Activated naive CD8-positive, alpha-beta T cell treated with anti-CD3 and anti-CD28 coated beads, Interleukin-2, amount 50 U/mL, for 16 hours (primary cell): ENCODE results near the gene CDH22.

Experiments used
- DNase-seq: peaks from one replicate; pipeline ENCODE4 v3.0.0-alpha.2; 2020; ENCODE audit warnings: low read depth, low spot score

Gene CDH22

DNA sequence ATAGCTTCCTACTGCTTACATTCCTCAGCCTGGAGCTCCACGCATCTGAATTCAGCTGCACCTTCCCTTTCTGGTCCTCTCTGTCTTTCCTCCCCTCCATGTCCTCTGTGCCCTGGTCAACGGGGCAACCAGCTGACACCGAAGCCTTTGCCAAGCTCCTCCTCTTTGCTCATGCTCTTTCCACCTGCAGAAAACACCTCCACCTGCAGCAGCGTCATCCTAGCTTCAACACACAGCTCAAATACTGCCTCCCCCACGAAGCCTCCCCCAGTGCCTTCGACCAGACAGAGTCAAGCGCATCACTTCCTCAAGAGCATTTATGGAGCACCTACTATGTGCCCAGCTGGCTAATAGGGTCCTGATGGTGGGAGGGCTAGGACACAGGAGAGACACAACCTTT, 9.2 kb downstream of the CDH22 start:
- no peak for DNase-seq

- DNase-seq = no peak
Observed at GRCh38 chr20:46298374-46298773, 9.9 kb downstream of the CDH22 start.

DNA sequence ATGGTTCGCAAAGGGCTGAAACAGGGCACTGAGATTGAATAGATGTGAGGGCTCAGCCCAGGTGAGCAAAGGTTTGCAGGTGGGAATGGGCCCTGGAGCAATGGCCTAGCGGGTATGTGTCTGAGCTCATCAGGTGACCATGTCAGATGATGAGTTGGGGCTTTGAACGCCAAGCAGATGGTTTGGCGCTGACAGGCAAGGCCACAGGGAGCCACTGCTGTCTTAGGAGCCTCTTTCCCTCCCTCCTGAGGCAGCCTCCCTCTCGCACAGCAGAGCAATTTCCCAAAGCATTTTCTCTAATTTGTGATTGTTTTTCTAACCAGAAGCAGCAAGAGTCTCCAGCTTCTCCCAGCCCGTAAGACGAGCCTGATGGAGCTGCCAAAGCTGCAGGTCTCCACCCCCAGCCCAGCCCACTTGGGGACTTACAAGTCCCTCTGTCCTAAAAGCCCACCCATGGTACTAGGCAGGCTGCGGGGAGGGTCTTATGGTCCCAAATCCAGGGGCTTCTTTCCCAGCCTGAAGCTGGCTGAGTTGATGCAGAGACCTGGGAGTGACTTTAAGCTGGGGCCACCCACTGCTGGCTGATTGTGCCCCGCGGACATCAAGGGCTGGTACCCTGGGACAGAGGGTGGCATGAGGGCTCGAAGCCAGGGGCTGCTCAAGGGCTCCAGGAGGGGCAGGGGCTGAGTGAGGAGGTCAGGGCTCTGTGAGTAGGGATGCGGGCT, 11.6 kb downstream of the CDH22 start:
- no peak for DNase-seq

DNA sequence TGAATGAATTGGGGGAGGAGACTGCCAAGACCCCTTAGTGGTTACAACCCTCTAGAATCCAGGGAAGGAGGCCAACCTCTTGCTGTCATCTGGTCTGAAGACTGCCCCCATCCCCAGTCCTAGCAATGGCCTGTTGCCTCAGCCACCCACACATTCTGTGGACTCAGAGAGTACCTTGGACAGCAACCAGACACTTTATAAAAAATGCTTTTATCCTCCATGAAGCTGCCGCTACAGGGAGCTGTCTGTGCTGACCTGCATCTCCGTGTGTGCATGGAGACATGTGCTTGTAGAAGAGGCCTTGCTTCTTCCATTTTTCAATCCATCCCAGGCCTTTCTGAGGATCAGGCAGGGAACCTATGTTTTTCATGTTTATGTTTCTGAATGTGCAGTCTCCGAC, 15.2 kb downstream of the CDH22 start:
- DNase-seq = no peak

DNA sequence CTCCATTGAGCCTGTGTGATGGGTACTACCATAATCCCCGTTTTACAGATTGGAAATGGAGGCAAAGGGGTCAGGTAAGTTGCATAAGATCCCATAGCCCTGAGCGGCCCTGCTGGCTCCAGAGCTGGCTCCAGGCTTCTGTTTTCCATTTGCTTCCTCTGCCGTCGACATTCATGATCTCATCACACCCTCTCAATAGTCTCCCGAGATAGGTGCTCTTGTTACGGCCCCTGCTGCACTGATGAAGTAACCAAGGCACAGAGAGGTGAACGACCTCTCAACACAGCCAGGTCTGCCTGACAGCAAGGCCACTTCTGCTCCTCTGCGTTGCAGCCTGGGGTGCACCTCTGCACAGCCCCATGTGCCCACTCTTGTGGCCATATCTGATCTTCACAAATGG, 16.9 kb downstream of the CDH22 start:
- DNase-seq = no peak

GRCh38 chr20:46289432-46289831, 18.9 kb downstream of the CDH22 start:
- DNase-seq = no peak

DNA sequence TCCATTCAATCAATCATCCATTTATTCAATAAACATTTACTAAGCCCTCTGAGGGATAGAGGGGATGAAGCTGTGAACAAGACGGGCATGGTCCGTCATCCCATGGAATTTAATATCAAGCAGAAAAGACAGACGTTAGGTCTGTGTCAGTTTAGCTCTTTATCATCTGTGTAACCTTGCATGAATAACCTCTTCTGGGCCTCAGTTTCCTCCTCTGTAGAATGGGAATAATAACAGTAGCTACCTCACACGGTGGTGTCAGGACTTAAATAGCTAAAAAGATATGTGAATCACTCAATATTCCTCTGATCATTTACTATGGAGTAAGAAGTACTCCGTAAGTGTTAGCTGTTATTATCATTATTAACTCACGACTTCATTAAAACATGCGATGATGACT, 21.3 kb downstream of the CDH22 start:
- DNase-seq = no peak

GRCh38 chr20:46286382-46286781, 21.9 kb downstream of the CDH22 start:
- DNase-seq = no peak

- DNase-seq = no peak
Observed at GRCh38 chr20:46285740-46286139, 22.6 kb downstream of the CDH22 start.

GRCh38 chr20:46285072-46285471, 23.2 kb downstream of the CDH22 start:
- DNase-seq = no peak

GRCh38 chr20:46284040-46284427, 24.3 kb downstream of the CDH22 start:
- no peak for DNase-seq

DNA sequence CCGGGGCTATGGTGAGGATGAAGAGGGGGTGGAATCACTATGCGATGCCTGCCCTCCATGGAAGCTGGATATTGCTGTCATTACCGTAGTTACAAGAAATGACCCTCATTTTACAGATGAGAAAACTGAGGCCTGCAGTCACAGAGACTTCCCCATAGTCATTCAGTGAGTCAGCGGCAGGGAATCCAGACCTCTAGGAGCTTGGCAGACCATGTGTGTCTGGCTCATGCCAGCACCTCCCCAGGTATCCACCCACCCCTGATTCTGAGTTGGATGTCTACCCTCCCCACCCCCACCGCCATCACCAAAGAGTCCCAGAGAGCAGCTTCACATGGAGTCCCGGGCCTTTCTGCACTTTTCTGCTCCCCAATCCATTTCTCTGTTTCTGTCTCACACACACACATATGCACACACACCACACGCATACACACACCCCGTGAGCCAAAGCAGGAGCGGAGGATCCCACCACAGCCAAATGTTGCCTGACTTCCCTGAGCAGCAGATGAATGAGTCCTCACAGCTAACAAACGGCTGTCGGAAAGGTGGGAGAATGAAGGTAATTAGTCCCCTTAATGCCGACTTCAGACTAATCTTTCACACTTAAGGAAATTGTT, 24.8 kb downstream of the CDH22 start:
- no peak for DNase-seq

DNA sequence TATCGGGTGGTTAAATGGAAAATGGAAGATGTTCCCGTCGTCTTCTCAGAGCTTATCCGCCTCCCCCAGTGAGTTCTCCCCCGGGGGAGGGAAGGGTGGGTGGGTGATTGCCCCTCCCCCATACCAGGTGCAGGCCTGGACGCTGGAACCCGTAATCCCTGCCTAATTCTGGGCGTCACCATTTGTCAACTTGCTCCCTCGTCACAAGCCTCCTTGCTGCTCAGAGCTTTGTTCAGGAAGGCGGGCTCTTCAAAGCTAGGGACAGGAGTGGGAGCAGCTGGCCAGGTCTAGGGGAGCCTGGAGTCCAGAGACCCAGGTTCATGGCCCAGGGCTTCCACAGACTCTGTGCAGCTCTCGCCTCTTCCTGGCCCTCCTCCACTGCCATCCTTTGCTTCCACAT, 25.6 kb downstream of the CDH22 start:
- no peak for DNase-seq

GRCh38 chr20:46279103-46279502, 29.2 kb downstream of the CDH22 start:
- no peak for DNase-seq

DNA sequence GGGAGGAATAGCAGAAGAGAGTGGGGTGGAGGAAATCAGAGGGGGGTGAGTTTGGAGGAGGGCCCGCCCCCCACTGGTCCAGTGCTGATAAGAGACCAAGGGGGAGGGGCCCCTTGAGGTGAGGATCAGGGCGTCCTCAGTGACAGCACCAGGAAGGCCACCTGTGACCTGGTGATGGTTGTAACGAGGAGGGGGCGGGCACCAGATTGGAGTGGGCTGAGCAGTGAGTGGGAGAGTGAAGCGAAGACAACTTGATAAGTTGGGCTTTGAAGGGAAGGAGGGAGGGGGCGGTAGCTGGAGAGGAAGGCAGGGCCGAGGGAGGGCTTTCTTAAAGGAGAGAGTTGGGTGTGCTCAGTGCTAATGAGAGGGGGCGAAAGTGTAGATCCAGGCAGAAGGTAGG, 30.7 kb downstream of the CDH22 start:
- DNase-seq = no peak

DNA sequence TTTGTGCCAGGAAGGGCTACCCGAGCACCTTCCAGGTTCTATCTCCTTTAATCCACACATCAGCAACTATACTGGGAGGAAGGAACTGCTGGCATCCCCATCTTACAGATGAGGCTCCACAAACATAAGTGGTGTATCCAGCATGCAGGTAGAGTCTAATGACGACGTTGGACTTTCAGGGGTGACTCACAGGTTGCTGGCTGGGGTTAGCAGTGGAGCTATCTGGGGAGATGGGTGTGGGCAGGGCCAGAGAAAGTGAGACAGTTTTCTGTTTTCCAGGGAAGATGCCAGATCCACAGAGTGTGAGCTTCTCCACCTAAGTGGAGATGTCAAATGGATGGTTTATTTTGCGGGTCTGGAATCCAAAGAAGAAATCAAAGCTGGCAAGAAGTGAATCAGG, 31.8 kb downstream of the CDH22 start:
- no peak for DNase-seq

DNA sequence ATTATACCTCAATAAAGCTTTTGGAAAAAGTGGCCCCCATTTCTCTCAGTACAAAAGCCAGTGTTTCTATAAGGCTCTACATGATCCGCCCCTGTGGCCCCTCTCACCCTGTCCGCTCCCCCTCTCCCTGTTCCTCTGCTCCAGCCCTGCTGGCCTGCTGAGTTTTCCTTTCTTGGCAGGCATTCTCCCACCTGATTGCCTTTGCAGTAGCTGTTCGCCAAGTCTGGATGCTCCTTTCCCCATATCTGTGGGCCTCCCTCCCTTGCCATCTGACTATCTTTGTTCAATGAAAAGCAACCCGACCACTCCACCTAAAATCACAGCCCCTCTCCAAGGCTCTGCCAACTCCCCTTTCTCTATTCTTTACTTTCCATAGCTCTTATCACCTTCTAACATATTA, 33.2 kb downstream of the CDH22 start:
- no peak for DNase-seq

DNA sequence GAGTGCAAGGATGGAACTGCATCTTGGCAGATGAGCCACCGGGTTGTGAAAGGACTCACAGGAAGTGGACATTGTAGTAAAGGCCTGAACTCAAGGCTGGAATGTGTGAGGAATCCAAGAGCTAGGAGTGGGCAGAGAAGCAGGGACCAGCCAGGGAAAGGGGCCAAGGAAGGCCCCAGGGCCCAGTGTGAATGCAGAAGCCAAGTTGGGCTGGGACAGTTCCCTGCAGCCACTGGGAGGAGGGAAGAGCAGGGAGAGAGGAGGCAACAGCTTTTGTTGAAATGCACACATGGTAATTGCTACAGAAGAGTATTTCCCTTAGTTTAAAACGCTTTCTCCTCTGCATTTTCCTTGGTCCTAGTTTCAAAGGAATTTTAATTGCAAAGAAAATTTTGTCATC, 34.6 kb downstream of the CDH22 start:
- no peak for DNase-seq

DNA sequence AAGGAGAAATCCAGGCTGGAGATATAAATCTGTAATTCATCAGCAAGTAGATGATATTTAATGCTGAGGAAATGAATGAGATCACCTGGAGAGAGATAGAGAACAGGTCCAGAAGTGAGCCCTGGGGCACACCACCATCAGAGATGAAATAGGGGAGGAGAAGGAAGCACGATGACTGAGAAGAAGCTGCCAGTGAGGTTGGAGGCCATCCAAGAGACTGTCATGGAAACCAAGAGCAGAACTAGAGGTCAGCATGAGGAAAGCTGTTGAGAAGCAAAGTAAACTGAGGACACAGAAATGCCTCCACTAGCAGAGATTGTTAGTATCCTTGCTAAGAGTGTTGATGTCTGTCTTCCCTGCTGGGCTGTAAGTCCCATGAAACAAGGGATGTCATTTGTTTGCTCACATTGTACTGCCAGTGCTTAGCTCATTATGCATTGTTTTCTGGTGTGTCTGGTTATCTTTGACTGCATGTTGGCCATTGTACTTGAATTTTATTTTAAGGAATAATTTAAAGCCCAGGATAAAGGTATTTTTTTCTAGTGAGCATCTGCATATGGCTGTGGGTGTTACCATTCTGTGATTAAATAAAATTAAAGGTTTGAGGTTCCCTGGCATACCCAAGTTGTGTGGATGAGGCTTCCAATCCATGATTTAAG, 35.8 kb downstream of the CDH22 start:
- no peak for DNase-seq

DNA sequence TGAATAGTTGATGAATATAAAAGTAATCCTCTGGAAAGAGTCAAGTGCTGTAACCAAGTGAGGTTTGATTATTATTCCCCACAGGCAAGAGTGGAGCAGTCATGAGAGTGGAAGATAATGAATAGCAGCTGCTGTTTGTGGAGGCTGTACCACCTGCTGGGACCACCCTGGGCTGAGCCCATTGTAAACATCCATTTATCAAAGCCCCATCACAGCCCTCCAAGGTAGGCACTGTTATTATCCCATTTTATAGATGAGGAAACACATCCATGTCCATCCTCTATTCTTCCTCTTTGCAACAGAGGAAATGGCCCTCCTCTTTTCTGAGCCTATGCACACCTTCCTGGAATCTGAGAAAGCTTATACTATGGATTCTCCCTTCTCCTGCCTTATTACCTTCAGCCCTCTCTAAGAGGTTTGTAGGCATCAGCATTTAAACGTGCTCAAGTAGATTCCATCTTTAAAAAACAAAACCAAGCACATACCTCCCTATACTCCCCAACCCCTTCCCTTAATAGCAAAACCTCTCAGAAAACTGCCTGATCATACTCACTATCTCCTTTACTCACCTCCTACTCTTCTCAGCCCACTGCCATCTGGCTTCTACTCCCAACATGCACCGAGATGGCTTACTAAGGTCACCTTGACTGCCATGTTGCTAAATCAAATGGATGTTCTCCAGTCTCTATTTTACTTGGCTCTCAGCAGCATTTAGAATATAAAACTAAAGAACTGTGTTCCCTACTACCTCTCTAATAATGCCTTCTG, 37.1 kb downstream of the CDH22 start:
- no peak for DNase-seq

GRCh38 chr20:46269372-46269771, 38.9 kb downstream of the CDH22 start:
- DNase-seq = no peak

DNA sequence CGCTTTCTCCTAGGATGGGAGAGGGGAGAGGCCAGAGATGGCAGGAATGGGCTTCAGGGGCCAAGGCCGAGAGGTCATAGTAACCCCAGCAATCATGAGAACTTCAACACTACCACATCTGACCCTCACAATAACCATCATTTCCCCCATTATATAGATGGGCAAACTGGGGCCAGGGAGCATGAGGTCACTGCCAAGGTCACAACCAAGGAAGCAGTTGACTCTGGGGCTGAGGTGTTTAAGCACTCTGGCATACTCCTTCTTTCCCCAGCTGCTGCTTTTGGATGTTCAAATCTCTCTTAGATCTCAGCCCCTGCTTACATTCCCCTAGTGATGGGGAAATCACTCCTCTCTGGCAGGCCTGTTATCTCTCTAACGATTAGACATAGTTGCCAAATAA, 39.6 kb downstream of the CDH22 start:
- no peak for DNase-seq
